GM21825 (cell line): ENCODE measurements around the gene GALNT12.

Experiments used
- ATAC-seq: cut with Tn5 transposase; IDR thresholded peaks from one replicate; pipeline ENCODE4 v1.9.1; 2021; ENCODE audit warnings: mild to moderate bottlenecking, moderate library complexity; ENCODE audit not compliant: unreplicated experiment

The GALNT12 gene

GRCh38 chr9:98877311-98877710 lies 69.8 kb downstream of the GALNT12 start:
- no peak for ATAC-seq

GRCh38 chr9:98879094-98879962 lies 71.9 kb downstream of the GALNT12 start:
- no peak for ATAC-seq

- ATAC-seq: no peak
Measured at GRCh38 chr9:98879963-98880310, 72.5 kb downstream of the GALNT12 start.

DNA sequence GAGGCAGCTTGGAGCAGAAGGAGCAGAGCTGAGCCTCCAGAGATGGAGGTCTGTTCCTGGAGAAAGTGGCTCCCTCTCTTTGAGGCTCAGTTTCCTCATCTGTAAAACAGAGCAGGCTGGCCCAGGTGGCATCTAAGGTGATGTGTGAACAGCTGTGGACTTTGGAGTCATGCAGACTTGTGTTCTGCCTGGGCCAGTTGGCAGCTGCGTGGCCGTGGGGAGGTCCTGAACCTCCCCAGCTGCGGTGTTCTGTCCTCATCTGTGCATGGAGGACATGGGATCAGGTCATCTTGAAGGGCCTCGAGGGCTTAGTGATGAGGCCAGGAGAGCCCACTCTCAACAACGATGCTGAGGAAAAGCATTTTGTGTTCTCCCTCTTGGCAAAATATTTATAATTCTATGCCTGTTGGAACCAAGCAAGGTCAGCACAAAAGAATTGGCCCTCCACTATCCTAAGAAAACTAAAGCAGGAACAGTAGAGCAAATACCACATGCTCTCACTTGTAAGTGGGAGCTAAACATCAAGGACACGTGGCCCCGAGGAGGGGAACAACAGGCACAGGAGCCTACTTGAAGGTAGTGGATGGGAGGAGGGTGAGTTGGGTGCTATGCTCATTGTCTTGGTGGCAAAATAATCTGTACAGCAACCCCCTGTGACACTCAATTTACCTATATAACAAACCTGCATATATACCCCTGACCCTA lies 73.0 kb downstream of the GALNT12 start:
- no peak for ATAC-seq

DNA sequence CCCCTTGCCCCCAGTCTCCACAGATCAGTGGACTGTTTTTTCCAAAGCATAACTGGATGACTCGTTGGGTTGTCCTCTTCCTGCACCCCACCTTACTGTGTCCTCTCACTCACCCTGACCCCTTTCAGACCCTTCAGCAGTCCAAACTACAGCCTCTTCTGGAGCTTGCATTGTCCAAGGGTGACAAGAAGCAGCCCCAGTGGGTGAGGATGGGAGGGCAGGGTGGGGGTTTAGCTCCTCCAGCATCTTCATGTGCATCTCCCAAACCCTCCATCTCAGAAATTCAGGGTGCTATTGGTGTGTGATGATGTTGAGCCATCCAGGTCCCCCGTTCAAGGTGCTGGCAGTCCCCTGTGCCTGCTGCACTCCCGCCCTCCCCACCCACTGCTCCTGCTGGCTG lies 73.9 kb downstream of the GALNT12 start:
- no peak for ATAC-seq

DNA sequence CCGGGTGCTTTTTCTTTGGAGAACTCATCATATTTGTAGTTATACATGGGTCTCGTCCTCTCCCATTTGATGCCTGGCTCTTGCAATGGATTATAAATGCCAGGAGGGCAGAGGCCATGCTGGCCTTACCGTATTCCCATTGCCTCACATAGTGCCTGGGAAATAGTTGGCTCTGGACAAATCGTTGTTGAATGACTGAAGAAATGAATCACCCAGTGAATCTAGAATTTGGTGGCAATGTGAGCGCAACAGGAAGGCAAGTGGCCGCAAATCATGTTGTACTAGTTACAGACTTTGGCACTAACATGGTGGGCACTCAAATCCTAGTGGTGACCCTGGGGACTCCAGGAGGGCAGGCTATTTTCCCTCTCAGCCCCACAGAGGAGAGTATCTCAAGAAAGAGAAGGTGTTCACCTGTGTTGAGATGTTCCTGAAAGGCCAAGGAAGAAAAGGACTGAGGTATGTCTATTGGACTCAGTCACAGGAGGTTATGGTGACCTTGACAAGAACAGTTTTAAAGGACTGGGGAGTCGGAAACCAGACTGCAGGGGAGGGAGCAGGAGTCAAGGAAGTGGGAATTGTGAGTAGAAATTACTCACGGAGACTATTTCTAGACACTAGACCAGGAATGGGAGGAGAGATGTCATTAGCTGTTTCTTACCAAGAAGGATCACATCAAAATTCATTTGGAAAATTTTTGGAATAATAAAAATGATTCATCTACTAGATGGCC lies 74.5 kb downstream of the GALNT12 start:
- no peak for ATAC-seq

DNA sequence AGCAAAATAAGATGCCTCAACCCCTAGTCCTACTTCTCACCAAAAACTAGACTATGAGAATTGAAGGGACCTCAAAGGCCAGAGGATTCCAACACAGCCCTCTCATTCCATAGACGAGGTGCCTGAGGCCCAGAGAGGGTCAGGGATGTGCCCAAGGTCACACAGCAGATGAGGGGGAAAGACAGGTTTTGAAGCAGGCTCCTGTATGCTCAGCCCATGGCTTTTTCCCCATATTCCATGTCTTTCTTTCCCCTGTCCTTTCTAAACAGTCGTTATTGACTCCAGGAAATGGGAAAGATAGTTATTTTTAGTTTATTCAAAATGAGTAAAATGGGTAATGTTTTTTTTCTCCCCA lies 75.1 kb downstream of the GALNT12 start:
- no peak for ATAC-seq

- ATAC-seq: no peak
Measured at GRCh38 chr9:98883276-98883675, 75.8 kb downstream of the GALNT12 start.

DNA sequence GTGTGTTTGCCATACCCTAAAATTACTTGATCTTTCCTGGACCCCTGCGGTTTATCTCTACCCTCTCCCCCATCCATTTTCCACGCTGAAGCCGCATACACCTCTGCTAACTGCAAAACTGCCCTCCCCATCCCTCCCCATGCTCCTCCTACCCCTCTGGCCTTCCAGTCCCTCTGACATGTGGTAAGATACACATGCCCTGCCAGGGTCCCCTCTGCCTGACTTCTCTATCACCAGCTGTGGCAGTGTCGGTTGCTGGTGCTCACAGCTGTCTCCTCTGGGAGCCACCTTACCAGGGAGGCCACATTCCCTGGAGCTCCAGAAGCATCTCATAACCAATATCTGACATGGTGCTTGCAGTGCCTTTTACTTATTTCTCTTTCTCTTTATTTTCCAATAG lies 77.4 kb downstream of the GALNT12 start:
- ATAC-seq: no peak

GRCh38 chr9:98885575-98886295 lies 78.3 kb downstream of the GALNT12 start:
- no peak for ATAC-seq

GRCh38 chr9:98886691-98887229 lies 79.3 kb downstream of the GALNT12 start:
- no peak for ATAC-seq

GRCh38 chr9:98887918-98888510 lies 80.5 kb downstream of the GALNT12 start:
- no peak for ATAC-seq

DNA sequence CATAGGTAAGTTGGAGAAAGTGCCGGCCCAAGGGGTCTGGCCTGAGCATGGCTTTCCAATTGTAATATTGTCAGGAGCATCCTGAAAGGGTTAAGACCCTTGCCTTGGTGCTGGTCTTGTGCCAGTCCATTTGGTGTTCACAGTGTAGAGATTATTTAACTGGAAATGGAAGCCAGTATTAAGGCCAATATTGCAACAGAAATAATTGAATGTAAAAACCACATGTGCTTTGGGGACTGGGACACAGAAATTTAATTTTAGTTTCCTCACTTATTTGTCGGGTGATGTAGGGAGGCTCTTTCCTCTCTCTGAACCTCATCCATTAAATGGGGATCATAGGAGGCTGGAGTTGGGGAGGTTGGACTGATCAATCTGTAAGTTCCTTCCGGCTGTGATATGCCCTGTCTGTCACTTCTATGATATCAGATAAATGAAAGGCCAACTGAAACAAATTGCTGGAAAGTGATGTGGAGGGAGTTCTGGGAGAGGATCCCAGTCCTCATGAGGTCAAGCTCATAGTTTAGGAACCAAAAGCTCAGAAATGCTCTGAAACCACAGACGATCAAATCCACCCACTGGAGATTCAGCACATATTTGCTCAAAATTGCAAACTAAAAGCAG lies 81.4 kb downstream of the GALNT12 start:
- ATAC-seq: no peak

GRCh38 chr9:98890256-98890655 lies 82.8 kb downstream of the GALNT12 start:
- no peak for ATAC-seq

DNA sequence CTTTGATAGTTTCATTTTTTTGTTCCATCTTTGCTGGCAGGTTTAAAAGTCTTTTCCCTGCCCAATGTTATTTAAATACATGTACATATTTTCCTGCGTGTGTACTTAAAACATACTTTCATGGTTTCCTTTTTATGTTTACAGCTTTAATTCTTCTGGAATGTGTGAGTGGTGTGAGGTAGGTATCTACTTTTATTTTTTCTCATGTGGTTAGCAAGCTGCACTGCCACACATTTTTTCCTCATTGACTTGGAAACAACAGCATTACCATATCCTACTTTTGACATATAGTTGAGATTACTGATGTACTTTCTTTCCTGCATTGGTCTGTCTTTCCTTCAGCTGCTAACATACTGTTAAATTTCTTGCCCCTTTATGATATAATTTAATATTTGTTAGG lies 84.8 kb downstream of the GALNT12 start:
- ATAC-seq: no peak

GRCh38 chr9:98892690-98893089 lies 85.2 kb downstream of the GALNT12 start:
- ATAC-seq: no peak

DNA sequence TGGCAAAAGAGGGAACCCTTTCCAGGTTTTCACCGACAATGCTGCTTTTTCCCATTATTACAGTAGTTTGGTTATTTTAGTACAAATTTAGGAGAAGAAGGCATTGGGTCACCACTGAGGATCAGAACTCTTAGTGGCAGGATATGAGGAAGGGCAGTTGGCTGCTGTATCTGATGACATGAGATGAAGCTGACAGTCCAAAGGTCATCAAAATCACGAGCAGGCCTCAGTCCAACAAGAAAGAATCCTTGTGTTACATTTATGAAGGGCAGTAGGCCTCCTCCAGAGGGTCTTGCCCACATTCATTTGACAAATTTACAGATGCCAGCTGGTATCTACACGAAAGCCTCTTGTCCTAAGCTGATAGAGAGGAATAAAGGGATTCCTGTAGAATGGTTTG lies 86.7 kb downstream of the GALNT12 start:
- ATAC-seq: no peak

DNA sequence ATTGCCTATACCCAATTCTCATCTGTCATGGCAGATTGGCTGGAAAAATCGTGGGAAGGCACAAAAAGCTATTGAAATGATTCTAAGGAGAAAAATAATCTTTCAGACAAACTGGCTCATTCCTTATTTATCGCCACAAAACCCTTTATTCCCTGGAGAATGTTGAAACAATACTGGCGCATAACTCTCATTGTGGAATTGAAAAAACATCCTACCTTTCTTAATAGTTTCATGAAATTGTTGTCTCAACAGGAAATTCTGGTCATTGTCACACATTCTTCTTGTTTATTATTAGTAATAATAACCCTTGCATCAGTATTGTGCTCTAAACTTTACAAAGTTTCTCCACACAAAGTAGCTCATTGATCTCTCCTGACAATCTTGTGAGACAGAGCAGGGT lies 87.3 kb downstream of the GALNT12 start:
- no peak for ATAC-seq

DNA sequence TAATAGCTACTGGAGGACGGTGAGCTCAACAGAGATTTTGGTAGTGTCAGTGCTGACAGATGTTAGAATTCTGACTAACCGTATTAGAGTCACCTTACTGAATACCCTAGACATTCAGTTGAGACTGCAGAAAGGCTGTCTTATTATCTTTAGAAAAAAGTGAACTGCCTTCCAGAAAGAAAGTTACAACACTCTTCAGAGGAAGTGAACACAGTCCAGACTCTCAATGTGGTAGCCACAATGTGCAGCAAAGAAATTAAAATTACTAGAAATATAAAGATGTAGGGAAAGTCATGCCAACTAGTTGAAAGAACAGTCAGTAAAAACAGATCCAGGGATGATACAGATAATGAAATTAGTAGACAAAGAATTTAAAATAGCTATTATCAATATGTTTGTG lies 89.2 kb downstream of the GALNT12 start:
- ATAC-seq: no peak

- ATAC-seq: no peak
Measured at GRCh38 chr9:98897745-98898144, 90.3 kb downstream of the GALNT12 start.
